ENCODE data around the gene PMAIP1.
A peak's percentile ranks its signal among the peaks of the same experiment; 100 is the strongest.

The PMAIP1 gene

GRCh38 chr18:59912007-59912550, 12.3 kb downstream of the PMAIP1 start:
- DNase-seq (ENCODE audit: low read depth in 2 of 2), result no peak

- no peak for DNase-seq (ENCODE audit: low read depth in 2 of 2)
Observed at GRCh38 chr18:59915606-59916005, 15.8 kb downstream of the PMAIP1 start.

GRCh38 chr18:59916746-59917145, 16.9 kb downstream of the PMAIP1 start:
- no peak for DNase-seq (ENCODE audit: low read depth in 2 of 2)

GRCh38 chr18:59917422-59917821, 17.6 kb downstream of the PMAIP1 start:
- no peak for DNase-seq (ENCODE audit: low read depth in 2 of 2)

DNA sequence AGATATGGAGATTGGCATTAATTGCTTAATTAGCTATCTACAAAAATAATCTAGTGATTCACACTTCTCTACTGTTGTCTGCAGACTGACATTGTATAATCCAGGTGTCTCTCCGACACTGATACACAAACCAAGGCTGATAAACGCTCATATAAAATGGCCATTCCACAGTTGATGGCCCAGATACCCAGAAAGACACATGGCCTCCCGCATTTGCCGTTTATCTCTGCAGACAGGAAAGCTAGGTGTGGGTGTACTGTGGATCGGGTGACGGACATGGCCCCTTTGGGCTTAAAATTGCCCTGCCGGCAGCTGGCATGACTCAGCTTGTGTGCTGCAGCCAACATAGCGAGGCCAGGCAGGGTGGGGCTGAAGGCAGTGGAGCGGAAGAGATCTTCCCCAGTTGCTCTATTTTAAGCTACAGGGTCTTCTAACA, 18.5 kb downstream of the PMAIP1 start:
- no peak for DNase-seq (ENCODE audit: low read depth in 2 of 2)

DNA sequence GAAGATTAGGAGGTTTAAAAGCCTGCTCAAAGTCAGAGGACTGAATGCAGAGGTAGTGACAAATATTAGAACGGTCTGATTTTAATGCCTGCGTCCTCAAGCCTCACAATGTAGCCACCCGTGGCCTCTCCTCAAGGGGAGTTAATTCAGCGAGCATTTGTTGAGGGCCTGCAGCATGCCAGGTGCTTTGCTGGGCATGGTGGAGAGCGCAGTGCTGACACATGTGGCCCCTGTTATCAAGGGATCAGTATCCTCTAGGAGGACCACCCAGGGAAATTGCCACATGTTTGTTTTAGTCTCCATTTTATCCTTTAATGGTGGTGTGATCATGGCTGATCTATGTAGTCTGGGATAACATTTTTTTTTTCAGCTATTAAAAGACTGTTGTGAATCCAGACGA, 19.2 kb downstream of the PMAIP1 start:
- DNase-seq (ENCODE audit: low read depth in 2 of 2), result no peak

DNA sequence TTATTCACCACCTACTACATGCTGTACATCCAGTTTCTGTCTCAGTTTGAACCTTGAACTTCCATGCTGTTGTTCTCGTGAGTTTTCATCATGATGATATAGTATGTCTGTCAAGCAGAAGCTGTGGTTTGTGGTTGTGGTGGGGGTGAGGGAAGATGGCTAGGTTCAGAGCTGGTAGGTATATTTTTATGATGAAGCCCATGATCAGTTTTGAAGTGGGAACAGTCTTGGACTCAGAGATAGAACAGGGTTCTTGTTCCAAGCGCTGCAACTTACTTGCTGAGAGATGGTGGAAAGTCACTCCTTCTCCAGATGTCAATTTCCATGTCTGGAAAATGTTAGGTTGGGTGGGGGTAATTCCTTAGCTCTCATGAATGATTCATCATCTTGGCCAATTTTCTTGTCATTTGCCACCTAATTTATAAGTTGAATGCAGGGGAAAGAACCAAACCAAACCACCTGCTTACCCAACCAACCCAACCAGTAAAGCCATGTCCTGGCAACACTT, 21.6 kb downstream of the PMAIP1 start:
- peak; percentile 30 to 50 for DNase-seq (ENCODE audit: low read depth in 2 of 2)

GRCh38 chr18:59923539-59924196, 23.9 kb downstream of the PMAIP1 start:
- no peak for DNase-seq (ENCODE audit: low read depth in 2 of 2)

DNA sequence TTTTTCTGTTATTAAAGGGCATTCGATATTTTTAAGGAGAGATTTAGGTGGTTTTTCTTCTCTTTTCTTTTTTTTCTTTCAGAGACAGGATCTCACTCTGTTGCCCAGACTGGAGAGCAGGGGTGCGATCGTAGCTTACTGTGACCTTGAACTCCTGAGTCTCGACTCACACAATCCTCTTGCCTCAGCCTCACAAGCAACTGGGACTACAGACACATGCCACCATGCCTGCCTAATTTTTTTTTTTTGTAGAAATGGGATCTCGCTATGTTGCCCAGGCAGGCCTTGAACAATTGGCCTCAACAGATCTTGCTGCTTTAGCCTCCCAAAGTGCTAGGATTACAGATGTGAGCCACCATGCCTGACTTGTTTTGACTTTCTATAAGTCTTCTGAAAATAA, 26.3 kb downstream of the PMAIP1 start:
- DNase-seq (ENCODE audit: low read depth in 2 of 2), result no peak

GRCh38 chr18:59927246-59927825, 27.5 kb downstream of the PMAIP1 start:
- peak in 1 of 2 donors; percentile 38 for DNase-seq (ENCODE audit: low read depth in 2 of 2)

GRCh38 chr18:59928201-59928600, 28.4 kb downstream of the PMAIP1 start:
- DNase-seq (ENCODE audit: low read depth in 2 of 2), result no peak

- DNase-seq (ENCODE audit: low read depth in 2 of 2), result no peak
Observed at GRCh38 chr18:59929621-59930295, 30.0 kb downstream of the PMAIP1 start.

GRCh38 chr18:59932401-59932800, 32.6 kb downstream of the PMAIP1 start:
- DNase-seq (ENCODE audit: low read depth in 2 of 2), result no peak

- no peak for DNase-seq (ENCODE audit: low read depth in 2 of 2)
Observed at GRCh38 chr18:59938676-59939075, 38.9 kb downstream of the PMAIP1 start.

DNA sequence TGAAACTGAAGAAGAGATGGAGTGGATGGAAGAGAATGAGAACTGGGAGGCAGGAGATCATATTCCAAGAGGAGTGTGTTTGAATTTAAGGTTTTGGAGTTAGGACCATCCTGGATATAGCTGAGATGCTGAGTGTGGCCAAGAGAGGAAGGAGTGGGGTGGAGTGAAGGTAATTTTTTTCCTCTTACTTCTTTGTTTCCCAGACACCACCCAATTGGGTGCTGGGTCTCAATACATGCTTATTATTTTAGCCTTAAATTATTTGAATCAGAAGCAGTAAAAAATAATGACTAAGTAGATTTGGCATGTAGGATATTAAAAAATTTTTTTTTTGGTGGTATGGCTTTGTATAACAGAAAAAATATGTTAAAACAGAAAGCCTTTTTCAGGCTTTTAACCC, 39.3 kb downstream of the PMAIP1 start:
- DNase-seq (ENCODE audit: low read depth in 2 of 2), result no peak

- no peak for DNase-seq (ENCODE audit: low read depth in 2 of 2)
Observed at GRCh38 chr18:59940068-59940467, 40.3 kb downstream of the PMAIP1 start.

DNA sequence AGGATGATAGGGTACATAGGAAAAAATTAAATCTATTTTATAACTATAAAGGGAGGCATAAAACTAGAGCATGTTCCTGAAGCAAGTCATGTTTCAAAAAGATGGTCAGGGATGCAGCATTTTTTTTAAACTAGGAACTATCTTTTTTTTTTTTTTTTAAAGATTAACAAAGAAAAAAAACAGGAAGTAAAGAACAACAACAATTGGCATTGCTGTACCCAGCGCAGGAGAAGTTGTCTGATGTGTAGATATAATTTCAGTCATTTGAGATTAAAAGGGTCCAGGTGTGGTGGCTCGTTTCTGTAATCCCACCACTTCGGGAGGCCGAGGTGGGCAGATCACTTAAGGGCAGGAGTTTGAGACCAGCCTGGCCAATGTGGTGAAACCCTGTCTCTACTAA, 41.5 kb downstream of the PMAIP1 start:
- DNase-seq (ENCODE audit: low read depth in 2 of 2), result no peak

GRCh38 chr18:59942601-59943000, 42.8 kb downstream of the PMAIP1 start:
- no peak for DNase-seq (ENCODE audit: low read depth in 2 of 2)

GRCh38 chr18:59945544-59945943, 45.7 kb downstream of the PMAIP1 start:
- no peak for DNase-seq (ENCODE audit: low read depth in 2 of 2)

DNA sequence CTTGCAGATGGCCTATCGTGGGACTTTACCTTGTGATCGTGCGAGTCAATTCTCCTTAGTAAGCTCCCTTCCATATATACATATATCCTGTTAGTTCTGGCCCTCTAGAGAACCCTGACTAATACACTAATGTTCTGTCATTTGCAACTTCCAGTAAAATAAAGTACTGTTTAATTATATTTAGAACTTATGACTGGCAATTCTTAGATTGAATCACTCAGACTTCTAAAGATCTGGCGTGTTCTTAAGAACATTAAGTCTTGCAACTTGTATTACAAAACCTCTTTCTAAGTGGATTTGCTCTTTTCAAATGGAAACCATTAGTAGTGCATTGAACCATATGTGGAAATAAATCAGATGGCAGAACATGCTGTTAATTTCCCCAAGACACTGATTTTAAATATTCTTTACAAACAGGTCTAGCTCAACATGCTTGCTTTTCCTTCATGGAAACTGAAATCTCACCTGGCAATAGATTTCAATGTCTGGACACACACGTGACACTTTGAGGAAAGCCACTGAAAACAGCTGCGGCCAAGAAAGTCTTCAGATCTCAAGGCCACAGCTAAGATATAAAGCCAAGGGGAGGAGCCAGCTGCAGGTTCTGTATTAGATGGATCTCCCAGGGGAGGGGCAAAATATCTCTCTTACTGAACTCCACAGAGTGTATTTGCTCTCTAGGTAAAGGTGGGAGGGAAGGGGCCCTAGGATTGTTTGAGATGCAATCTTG, 50.6 kb downstream of the PMAIP1 start:
- DNase-seq (ENCODE audit: low read depth in 2 of 2), result no peak

DNA sequence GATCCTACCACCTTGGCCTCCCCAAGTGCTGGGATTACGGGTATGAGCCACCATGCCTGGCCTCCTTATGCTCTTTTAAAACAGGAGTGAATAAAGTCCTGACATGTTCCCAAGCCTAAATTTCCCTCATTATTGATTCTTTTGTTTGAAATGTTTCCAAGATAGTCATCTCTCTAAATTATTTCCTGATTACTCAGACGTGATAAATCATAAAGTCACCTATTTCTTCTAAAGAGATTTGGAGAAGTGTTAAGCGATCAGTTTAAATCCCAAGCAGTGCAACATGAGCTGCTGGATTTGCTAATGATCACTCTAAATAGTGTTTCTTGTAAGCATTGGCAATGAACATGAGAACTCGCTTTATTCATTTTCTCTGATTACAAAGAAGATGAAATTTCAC, 51.8 kb downstream of the PMAIP1 start:
- DNase-seq (ENCODE audit: low read depth in 2 of 2), result no peak
